GM19099 (cell line): ENCODE measurements around the gene CMSS1.

Source experiments
- POLR2A ChIP-seq: IDR thresholded peaks from 3 replicates; pipeline ENCODE4 v1.6.1; 2011; ENCODE audit warnings: low read depth; ENCODE audit not compliant: insufficient read length; ENCODE audit errors: extremely low read depth

CMSS1 gene

GRCh38 chr3:100073714-100074307, 256.1 kb downstream of the CMSS1 start:
- TF ChIP-seq POLR2A = peak; percentile 13

GRCh38 chr3:100075196-100075595, 257.5 kb downstream of the CMSS1 start:
- TF ChIP-seq POLR2A = no peak

GRCh38 chr3:100075851-100076730, 258.4 kb downstream of the CMSS1 start:
- no peak for TF ChIP-seq POLR2A

DNA sequence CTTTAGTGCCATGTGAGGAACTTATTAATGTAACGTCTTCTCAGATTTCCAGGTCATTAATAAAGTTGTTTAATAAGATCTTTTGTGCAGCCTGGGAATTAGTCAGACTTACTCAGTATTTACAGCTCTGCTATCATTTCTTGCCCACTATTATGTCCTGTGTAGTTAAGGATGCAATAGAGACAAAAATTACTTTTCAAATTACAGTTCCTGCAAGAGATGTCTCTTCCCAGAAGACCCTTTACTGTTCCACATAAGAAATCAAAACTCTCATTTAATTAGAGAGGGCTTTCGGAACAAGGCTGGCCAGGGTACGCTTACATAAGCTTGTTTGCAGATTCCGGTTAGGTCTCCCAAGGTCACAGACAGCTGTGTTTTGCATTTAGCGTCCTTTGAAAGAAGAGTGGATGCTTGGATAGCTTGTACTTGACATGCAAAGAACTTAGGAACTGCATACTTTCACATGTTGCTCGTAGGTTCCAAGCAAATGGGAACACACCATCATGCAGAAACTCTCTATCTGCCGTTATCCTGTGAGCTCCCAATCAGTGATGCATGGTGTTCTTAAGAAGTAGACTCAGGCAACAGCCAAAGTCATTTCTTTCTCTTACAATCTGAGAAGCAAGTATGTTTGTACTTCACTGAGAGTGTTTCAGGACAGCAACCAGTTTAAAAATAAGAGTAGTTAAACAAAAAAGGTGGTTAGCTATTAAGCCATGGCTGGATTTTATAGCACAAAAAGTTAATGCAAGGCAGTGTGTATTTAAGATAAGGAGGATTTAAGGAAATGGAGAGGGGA, 259.3 kb downstream of the CMSS1 start:
- TF ChIP-seq POLR2A = no peak

DNA sequence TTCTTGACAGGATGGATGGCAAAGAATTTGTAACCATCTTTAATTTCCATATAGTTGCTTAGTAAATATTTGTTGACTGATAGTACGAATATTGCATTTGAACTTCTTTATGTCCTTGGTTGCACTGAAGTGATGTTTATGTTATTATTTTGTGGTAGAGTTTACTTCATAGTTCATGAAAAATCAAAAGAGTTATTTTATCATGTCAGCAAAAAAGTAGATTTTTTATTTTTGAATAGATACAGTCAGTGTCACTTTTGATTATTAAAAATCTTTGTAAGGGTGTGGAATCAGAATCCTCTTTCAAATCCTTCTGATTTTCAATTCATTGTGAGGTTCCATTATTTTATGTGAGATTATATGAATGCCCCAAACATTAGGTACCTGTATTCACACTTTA, 261.7 kb downstream of the CMSS1 start:
- TF ChIP-seq POLR2A = no peak

DNA sequence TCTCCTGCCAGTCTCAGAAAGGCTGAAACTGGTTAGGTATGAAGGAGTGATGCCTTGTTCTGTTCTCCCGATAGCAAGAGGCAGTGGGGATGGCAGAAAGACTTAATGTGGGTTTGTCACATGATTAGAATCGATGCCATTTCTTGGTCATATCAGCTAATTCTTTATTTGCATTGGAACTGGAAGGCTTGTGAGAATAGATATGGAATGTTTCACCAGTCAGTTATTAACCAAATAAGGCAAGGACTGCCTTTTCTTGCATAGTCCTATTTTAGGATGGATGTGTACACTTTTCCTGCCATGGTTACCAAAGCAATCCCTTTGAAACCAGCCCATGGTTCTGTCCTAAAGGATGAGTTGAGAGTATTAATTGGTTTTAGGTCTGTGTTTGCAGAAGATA, 262.9 kb downstream of the CMSS1 start:
- no peak for TF ChIP-seq POLR2A

- TF ChIP-seq POLR2A = no peak
Observed at GRCh38 chr3:100081311-100081710, 263.6 kb downstream of the CMSS1 start.

DNA sequence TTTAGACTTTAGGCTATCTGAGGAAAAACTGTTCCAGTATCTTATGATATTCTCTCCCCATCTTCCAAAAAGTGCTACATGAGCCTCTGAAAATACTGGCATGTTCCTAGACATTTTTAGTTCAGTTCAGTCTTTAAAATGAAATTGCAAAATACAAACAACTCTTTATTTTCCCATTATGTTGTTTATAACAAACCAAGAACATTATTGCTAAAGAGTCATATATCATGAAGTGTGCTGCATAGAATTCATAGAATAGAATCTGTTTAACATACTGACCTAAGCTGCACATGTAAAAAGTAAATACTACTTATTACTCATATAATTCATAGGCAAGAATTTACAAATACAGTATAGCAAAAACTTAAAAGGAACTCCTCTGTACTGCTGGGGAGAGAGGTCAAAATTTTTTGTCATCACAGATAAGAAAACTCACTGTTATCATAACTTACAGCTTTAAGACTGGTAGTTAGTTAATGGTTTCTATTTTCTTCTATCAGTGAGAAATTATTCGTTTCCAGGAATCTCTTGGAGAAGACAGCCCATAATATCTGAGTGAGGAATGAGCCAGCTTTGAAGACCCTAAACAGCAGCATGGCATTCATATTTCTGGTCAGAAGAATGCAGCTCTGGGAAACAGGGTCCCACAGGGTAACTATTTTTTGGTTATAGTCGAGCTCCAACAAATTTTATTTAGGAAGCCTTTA, 264.5 kb downstream of the CMSS1 start:
- no peak for TF ChIP-seq POLR2A

DNA sequence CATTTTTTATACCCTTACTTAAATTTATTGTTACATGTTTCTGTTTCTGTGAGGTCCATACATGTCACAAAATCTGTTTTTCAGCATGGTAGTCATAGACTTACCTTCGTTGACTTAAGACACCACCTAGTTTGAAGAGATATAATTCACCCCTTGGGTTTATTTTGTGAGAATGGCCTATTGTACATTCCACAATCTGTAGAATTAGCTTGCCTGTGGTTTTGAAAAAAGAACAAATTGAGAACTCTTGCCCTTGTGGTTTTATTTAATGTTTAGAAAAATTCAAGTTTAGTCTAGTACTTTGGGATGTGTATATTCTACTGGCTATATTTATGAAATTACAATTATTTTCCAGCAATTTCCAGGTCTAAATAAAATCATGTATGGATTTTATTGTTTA, 265.1 kb downstream of the CMSS1 start:
- no peak for TF ChIP-seq POLR2A

GRCh38 chr3:100083209-100083608, 265.5 kb downstream of the CMSS1 start:
- TF ChIP-seq POLR2A = no peak

DNA sequence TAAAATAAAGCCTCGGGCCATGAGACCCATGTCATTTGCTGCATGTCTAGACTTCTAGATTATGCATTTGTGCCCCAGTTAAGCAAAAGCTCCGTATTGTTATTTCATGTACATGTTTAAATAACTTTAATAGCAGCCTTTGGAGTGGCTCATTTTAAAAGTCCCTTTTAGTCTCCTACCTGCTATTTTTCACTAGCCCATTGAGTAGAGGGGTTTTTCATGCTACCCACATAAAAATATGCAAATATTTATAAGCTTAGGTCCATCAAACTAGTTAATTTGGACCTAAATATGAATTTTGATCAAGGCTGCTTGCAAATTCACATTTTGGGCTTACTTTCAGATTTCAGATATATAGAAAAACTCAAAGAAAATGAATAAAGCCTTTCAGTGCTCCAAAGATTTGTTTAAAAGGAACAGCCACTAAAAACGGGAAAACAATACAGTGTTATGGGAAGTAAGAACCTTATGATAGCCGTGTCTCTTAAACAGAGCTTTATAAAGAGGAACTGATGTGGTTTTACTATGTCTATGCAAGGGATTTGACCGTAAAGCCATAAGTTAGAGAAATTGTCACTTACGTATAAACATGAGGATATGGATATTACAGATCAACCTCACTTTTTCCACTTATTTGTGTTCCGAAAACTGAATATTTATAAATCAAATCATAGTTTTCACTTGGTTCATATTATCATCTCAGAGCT, 266.6 kb downstream of the CMSS1 start:
- TF ChIP-seq POLR2A = no peak

DNA sequence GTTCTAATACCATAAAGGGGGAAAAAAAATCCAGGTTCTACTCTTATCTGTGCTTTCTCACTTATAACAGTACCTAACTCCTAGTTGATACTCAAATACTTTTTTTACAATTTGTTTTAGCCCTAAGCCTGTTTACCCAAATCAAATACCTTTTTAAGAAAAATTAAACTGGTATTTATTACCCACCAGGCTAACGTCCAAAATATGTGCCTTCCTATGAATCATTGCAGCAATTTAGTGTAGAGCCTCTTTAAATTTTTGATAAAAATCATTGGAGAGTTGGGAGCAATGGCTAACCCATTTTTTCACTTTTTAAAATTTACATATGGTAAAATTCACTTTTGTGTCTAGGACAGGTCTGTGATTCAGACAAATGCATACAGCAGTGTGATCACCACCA, 268.7 kb downstream of the CMSS1 start:
- TF ChIP-seq POLR2A = no peak

- TF ChIP-seq POLR2A = no peak
Observed at GRCh38 chr3:100087198-100087597, 269.5 kb downstream of the CMSS1 start.

DNA sequence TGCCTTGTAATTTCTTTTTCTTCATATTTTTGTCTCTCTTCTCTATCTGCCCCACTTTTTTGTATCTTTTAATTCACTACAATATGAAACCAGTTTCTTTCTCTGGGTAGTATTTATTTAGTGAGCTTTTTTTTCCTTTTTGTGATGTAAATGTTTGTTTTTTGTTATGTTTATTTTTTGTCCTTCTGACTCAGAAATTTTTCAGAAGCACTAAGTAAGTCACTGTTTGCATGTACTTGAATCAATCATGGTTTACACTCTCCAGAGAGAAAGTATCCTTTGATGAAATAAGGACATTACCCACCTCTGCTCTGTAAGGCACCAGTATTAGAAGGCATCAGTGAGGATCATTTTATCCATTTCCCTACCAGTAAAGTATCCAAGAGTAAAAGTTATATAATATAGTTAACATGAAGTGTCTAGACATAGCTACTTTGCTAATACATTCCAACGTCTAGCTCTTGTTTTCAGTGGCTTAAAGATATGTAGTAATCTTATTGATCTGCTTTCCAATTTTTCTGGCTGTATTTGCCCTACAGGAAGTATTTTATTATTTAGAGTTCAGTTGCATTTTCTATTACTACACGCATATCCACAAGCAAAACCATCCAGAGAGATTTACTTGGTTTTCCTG, 271.2 kb downstream of the CMSS1 start:
- no peak for TF ChIP-seq POLR2A
